PFSK-1 (cell line): ENCODE data around the gene SLCO2A1.

Source experiments
- FOXP2 ChIP-seq: optimal IDR thresholded peaks from 2 replicates; pipeline ENCODE3; 2011; ENCODE audit warnings: borderline replicate concordance, control low read depth, inconsistent platforms; ENCODE audit not compliant: insufficient read depth; ENCODE audit errors: extremely low read length, extremely low read depth
- POLR2AphosphoS5 ChIP-seq: IDR thresholded peaks from 2 replicates; pipeline ENCODE4 v1.6.1; 2012; ENCODE audit warnings: low read depth, mild to moderate bottlenecking, control low read depth, low read length, moderate library complexity
- REST ChIP-seq, 2 experiments: IDR thresholded peaks; 2 replicates each; pipeline versions ENCODE4 v1.6.1 to v1.8.0; 2011 to 2012; ENCODE audit warnings: low read depth in 2 of 2, low read length in 2 of 2, control low read depth in 1 of 2, inconsistent platforms in 1 of 2, mild to moderate bottlenecking in 1 of 2, moderate library complexity in 1 of 2; ENCODE audit not compliant: insufficient read depth in 1 of 2
- TAF1 ChIP-seq: IDR thresholded peaks from 2 replicates; pipeline ENCODE4 v1.6.1; 2012; ENCODE audit warnings: low read length, control low read depth, borderline replicate concordance; ENCODE audit not compliant: insufficient read depth

DNA sequence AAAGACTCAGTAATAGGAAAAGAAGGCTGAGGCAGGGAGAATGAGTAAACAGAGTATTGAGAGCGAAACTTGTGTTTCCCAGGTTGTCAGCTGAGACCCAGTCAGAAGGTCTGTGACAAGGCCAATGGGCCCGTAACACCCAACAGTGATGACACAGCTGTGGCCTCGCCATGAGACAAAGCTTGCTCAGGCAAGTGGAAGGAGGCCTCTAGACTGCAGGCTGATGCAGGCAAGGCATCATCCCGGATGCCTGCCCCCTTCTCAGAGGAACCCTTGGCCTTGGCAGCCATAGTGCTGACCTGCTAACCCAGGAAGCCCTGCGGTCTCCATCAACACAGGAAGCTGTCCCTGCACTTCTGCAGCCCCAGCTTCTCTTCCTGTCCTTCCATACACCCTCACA, 149.4 kb downstream of the SLCO2A1 start:
- TF ChIP-seq TAF1 (no peak), POLR2AphosphoS5 (no peak), REST (IDR thresholded peaks at IDR 0.05; ENCODE audit: insufficient read depth in 1 of 2, low read depth in 2 of 2, low read length in 2 of 2) (no peak), FOXP2 (no peak)
